ENCODE measurements around the gene TMEM236. TPM values are rescaled to one million over a fixed set of nuclear protein-coding genes. Genes with fewer than 3 reads are reported as not detected.

The TMEM236 gene
- total RNA-seq, 1 donor from 2014 or later, result 0.66 TPM

DNA sequence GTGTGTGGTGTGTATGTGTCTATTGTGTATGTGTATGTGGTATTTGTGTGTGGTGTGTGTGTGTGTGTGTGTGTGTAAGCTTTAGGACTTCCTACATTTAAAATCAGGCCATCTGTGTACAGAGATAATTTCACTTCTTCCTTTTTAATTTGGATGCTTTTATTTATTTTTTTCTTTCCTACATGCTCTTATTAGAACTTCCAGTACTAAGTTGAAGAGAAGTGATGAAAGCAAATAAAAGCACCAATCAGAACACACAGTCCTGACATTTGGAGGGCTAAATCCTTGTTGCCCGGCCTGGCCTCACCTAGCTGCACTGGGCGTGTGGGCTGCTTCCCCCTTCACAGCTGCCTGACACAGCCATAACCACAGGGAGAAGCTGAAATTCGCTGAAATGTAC, 53.3 kb downstream of the TMEM236 start:
- intact Hi-C loops (cut with micrococcal nuclease), result no loop called here
- peaks cover 6% of the 10 kb centered on the region for H3K9me3 ChIP-seq (replicated peaks)
- no peak overlapping the region for H3K4me3 ChIP-seq
- H3K36me3 ChIP-seq, result no peaks in the 10 kb centered on the region
- peaks cover 6% of the 10 kb centered on the region for H3K4me1 ChIP-seq
- no peak overlapping the region for H3K27ac ChIP-seq (replicated peaks)
- H3K27me3 ChIP-seq (ENCODE audit: low read depth), result no peaks in the 10 kb centered on the region
- TF ChIP-seq, protein P1, sequence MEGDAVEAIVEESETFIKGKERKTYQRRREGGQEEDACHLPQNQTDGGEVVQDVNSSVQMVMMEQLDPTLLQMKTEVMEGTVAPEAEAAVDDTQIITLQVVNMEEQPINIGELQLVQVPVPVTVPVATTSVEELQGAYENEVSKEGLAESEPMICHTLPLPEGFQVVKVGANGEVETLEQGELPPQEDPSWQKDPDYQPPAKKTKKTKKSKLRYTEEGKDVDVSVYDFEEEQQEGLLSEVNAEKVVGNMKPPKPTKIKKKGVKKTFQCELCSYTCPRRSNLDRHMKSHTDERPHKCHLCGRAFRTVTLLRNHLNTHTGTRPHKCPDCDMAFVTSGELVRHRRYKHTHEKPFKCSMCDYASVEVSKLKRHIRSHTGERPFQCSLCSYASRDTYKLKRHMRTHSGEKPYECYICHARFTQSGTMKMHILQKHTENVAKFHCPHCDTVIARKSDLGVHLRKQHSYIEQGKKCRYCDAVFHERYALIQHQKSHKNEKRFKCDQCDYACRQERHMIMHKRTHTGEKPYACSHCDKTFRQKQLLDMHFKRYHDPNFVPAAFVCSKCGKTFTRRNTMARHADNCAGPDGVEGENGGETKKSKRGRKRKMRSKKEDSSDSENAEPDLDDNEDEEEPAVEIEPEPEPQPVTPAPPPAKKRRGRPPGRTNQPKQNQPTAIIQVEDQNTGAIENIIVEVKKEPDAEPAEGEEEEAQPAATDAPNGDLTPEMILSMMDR (IDR thresholded peaks at IDR 0.05; ENCODE audit: borderline replicate concordance), result no peak
- DNase-seq, result no peak

DNA sequence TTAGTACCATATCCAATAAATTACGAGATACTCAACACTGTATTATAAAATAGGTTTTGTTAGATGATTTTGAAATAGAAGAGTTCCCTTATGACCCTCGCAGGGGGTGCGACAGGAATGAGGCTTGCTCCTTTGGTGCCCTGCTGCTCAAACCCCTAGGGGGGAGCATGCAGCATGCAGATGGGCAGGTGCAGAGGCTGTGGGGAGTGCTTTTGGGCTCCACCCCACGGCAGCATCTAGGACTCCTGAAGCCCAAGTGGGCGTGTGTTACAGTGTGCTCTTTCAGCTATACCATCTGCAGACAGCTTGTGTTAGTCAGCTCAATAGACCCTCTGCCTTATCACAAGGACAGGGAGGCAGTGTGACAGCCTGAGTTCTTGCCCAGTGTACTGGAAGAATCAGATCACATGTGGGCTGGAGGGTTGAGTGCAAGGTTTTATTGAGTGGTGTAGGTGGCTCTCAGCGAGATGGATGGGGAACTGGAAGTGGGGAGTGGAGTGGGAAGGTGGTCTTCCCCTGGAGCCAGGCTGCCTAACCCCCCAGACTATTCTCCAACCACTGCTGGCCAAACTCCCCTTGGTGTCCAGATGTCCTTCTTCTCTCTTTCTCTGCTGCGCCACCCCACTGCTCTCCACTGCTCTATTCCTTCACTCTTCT, 54.0 kb downstream of the TMEM236 start:
- Histone ChIP-seq H3K4me1 (peaks cover 6% of the 10 kb centered on the region), H3K9me3 (replicated peaks) (peaks cover 6% of the 10 kb centered on the region), H3K27ac (replicated peaks) (no peak overlapping the region), H3K4me3 (no peak overlapping the region), H3K27me3 (ENCODE audit: low read depth) (no peaks in the 10 kb centered on the region), H3K36me3 (no peaks in the 10 kb centered on the region)
- no peak for DNase-seq
- intact Hi-C loops (cut with micrococcal nuclease), result no loop called here
- TF ChIP-seq, protein P1 (IDR thresholded peaks at IDR 0.05; ENCODE audit: borderline replicate concordance), result peak; percentile 29

DNA sequence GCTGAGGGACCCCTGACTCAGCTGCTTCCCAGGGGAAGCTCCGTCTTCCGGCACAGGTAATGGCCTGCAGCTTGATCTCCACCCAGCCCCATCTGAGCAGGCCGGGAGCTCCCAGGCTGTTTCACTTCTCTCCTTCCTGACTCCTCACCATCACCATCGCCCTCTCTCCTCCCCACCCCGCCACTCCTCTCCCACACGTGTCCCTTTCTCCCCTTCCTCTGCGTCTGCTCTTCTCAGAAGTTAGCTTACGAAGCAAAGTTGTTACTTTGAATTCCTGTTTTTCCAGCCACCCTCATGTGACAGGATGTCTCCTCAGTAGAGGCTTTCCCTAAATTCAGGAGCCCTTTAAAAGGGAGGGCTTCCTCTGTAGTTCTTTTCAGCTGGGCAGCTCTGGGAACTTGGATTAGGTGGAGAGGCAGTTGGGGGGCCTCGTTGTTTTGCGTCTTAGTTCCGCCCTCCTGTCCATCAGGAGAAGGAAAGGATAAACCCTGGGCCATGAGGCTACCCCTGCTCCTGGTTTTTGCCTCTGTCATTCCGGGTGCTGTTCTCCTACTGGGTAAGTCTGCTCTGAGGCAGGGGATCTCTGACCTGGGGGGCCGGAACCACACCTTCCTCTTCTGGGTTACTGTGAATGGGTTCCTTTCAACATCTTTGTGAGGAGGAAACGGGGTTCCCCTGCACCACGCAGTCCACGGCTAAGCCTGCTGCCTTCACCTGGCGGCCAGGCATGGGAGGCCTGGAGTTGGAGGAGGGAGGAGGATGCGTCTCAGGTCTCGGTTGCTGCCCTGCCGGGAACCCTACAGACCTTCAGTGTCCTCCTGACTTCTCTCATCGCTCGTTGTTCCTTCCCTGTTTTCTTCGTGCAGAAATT, 57.2 kb downstream of the TMEM236 start, which contains the start of gene MRC1:
Gene MRC1 (plus strand): TSS at position 378 of the 871 bp plus-strand sequence. CDS start 118 bp downstream, at position 496.
- peaks cover 6% of the 10 kb centered on the region for H3K9me3 ChIP-seq (replicated peaks)
- TF ChIP-seq, protein P1 (IDR thresholded peaks at IDR 0.05; ENCODE audit: borderline replicate concordance), result no peak
- peaks cover 10% of the 10 kb centered on the region for H3K27me3 ChIP-seq (ENCODE audit: low read depth)
- intact Hi-C loops (cut with micrococcal nuclease), result no loop called here
- peak within 1 kb of the TSS; percentile 40 for H3K4me3 ChIP-seq
- no peaks in the 10 kb centered on the region for H3K36me3 ChIP-seq
- peaks cover 6% of the 10 kb centered on the region for H3K4me1 ChIP-seq
- peak; percentile 34 for DNase-seq
- H3K27ac ChIP-seq (replicated peaks), result peak within 1 kb of the TSS; percentile 25

DNA sequence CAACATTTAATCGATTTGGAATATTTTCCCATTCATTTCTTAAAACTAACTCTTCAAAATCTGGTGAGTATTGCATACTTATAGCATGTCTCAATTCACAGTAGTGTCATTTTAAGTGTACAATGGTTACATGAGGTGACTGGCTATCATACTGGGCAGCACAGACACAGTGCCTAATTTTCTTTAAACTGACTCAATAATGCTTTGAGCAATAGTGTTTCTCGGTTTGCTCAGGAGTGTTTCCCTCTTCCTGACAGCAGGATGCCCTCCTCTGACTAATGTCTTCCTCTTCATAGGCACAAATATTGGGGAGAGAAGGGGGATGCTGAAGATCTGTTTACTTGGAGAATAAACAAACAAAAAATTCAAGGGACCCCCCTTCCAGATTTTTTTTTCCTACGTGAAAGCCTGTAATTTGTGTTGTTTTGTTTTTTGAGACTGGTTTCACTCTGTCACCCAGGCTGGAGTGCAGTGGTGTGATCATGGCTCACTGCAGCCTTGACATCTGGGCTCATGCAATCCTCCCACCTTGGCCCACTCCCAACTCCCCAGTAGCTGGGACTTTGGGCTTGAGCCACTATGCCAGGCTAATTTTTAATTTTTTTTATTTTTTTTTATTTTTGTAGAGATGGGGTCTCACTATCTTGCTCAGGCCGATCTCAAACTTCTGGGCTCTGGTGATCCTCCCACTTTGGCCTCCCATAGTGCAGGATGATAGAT, 59.3 kb downstream of the TMEM236 start:
- Histone ChIP-seq H3K27ac (replicated peaks) (no peak overlapping the region), H3K4me1 (no peaks in the 10 kb centered on the region), H3K27me3 (ENCODE audit: low read depth) (peaks cover 10% of the 10 kb centered on the region), H3K9me3 (replicated peaks) (no peaks in the 10 kb centered on the region), H3K4me3 (peak overlapping the region; percentile 40), H3K36me3 (no peaks in the 10 kb centered on the region)
- DNase-seq, result no peak
- intact Hi-C loops (cut with micrococcal nuclease), result no loop called here
- TF ChIP-seq, protein P1 (IDR thresholded peaks at IDR 0.05; ENCODE audit: borderline replicate concordance), result no peak

DNA sequence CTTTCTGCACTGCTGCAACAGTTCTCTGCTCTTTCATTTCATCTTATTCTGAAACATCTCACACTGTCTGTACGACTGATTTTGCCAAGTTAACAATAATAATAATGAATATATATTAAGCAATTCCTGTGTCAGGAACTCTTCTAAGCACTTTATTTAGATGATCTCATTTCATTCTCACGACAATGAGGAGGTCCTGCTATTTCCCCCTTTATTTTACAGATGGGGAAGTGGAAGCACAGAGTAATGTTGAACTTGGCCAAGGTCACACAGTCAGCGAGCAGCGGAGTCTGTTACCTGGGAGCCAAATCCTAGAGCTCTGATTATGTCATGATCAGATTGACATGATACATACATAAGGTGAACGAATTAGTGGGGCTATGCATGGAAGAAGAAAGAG, 63.0 kb downstream of the TMEM236 start:
- intact Hi-C loops (cut with micrococcal nuclease), result no loop called here
- DNase-seq, result no peak

More for the DNA sequence above, 63.0 kb downstream of the TMEM236 start:
- Histone ChIP-seq H3K4me1 (no peaks in the 10 kb centered on the region), H3K27ac (replicated peaks) (no peak overlapping the region), H3K9me3 (replicated peaks) (no peaks in the 10 kb centered on the region), H3K4me3 (no peak overlapping the region), H3K27me3 (ENCODE audit: low read depth) (peaks cover 10% of the 10 kb centered on the region), H3K36me3 (no peaks in the 10 kb centered on the region)
- TF ChIP-seq, protein P1 (IDR thresholded peaks at IDR 0.05; ENCODE audit: borderline replicate concordance), result no peak
